GM12874 (cell line): ENCODE data around the gene PARD3B.

Source experiments
- CTCF ChIP-seq: IDR thresholded peaks from 2 replicates; pipeline ENCODE4 v1.5.1; 2011; ENCODE audit warnings: low read depth, mild to moderate bottlenecking, control low read depth, low read length, moderate library complexity; ENCODE audit not compliant: insufficient read depth

PARD3B gene

GRCh38 chr2:204842661-204843485 is 297.6 kb downstream of the PARD3B start:
- TF ChIP-seq CTCF: no peak

- TF ChIP-seq CTCF: no peak
Measured at GRCh38 chr2:204846471-204846870, 301.2 kb downstream of the PARD3B start.

GRCh38 chr2:204849892-204850291 is 304.6 kb downstream of the PARD3B start:
- no peak for TF ChIP-seq CTCF

- no peak for TF ChIP-seq CTCF
Measured at GRCh38 chr2:204850581-204850980, 305.3 kb downstream of the PARD3B start.

- TF ChIP-seq CTCF: no peak
Measured at GRCh38 chr2:204853905-204854304, 308.6 kb downstream of the PARD3B start.

GRCh38 chr2:204860274-204860673 is 315.0 kb downstream of the PARD3B start:
- no peak for TF ChIP-seq CTCF

GRCh38 chr2:204862809-204863208 is 317.5 kb downstream of the PARD3B start:
- TF ChIP-seq CTCF: no peak
